Hepatocyte (in vitro differentiated cells): ENCODE measurements around the gene CD52.

Experiments used
- EZH2 ChIP-seq: fragments of 200-600 bp; sonication (generic); IDR thresholded peaks from 2 replicates; pipeline ENCODE4 v1.6.1; 2016; ENCODE audit warnings: antibody characterized with exemption, mild to moderate bottlenecking, borderline replicate concordance
- EZH2phosphoT487 ChIP-seq: fragments of 200-600 bp; sonication (generic); IDR thresholded peaks from one replicate; pipeline ENCODE4 v1.6.1; 2018; ENCODE audit warnings: antibody characterized with exemption, mild to moderate bottlenecking, low read depth, moderate library complexity; ENCODE audit not compliant: unreplicated experiment, severe bottlenecking
- TF ChIP-seq, protein P1 (sequence below): fragments of 200-600 bp; sonication (generic); IDR thresholded peaks from 2 replicates; pipeline ENCODE4 v1.5.1; 2016; ENCODE audit warnings: antibody characterized with exemption, mild to moderate bottlenecking; ENCODE audit not compliant: poor library complexity

GRCh38 chr1:26351590-26352337 lies 34.0 kb downstream of the CD52 start:
- TF ChIP-seq, protein P1, sequence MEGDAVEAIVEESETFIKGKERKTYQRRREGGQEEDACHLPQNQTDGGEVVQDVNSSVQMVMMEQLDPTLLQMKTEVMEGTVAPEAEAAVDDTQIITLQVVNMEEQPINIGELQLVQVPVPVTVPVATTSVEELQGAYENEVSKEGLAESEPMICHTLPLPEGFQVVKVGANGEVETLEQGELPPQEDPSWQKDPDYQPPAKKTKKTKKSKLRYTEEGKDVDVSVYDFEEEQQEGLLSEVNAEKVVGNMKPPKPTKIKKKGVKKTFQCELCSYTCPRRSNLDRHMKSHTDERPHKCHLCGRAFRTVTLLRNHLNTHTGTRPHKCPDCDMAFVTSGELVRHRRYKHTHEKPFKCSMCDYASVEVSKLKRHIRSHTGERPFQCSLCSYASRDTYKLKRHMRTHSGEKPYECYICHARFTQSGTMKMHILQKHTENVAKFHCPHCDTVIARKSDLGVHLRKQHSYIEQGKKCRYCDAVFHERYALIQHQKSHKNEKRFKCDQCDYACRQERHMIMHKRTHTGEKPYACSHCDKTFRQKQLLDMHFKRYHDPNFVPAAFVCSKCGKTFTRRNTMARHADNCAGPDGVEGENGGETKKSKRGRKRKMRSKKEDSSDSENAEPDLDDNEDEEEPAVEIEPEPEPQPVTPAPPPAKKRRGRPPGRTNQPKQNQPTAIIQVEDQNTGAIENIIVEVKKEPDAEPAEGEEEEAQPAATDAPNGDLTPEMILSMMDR, result no peak
- no peak for TF ChIP-seq EZH2phosphoT487
- no peak for TF ChIP-seq EZH2
